DND-41 (cell line): ENCODE results near the gene MINDY4.

Source experiments
- CTCF ChIP-seq: IDR thresholded peaks from 2 replicates; pipeline ENCODE4 v1.5.1; 2012; ENCODE audit warnings: borderline replicate concordance, low read length, moderate library complexity, mild to moderate bottlenecking; ENCODE audit not compliant: poor library complexity, severe bottlenecking; ENCODE audit errors: extremely low read depth
- EZH2 ChIP-seq: IDR thresholded peaks from 3 replicates; pipeline ENCODE4 v1.6.1; 2012; ENCODE audit warnings: borderline replicate concordance, low read depth, mild to moderate bottlenecking, moderate library complexity, low read length, inconsistent platforms; ENCODE audit not compliant: severe bottlenecking

- TF ChIP-seq CTCF, result no peak
- no peak for TF ChIP-seq EZH2
These were observed 146.1 kb downstream of the MINDY4 start for GRCh38 chr7:30917216-30917893.
